ENCODE results near the gene TGFA.

DNA sequence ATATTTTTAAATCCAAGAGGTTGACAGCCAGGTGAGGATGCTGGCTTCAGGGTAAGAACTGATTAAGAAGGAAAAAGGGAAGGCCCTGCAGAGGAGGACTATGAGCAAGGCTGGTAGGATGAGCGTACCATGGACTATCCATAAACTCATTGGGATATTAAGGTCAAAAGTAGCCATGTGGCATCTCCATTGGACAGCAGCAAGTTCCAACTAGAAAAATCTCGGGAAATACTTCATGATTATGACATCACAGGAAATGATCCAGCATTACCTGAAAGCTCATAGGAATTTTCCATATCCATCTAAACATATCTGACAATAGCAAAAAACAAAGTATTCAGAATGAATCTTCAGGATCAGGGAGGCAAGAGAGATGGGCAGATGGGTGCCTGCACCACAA lies 34.2 kb downstream of the TGFA start:
- TF ChIP-seq POLR2AphosphoS5 (IDR thresholded peaks at IDR 0.05) (no peak), CTCF (IDR thresholded peaks at IDR 0.05) (no peak), POLR2A (IDR thresholded peaks at IDR 0.05; ENCODE audit: low read depth) (no peak), EP300 (IDR thresholded peaks at IDR 0.05) (no peak)

Measured in esophagus muscularis mucosa (tissue), 4 donors.